K562 (cell line): ENCODE results near the gene ADGRB3. TPM values are rescaled to one million over a fixed set of nuclear protein-coding genes. Genes with fewer than 3 reads are reported as not detected.

Experiments
- ATF7 ChIP-seq: fragments of 450-650 bp; IDR thresholded peaks from 2 replicates; pipeline ENCODE4 v1.7.1; 2014; ENCODE audit warnings: mild to moderate bottlenecking, moderate library complexity
- BMI1 ChIP-seq: fragments of 150-350 bp; IDR thresholded peaks from 2 replicates; pipeline ENCODE4 v1.6.1; 2014; ENCODE audit warnings: low read length
- CBX5 ChIP-seq: IDR thresholded peaks from 2 replicates; pipeline ENCODE4 v1.6.1; 2014; ENCODE audit warnings: low read depth, borderline replicate concordance
- ESRRB ChIP-seq: fragments of 250-450 bp; sonication (Bioruptor Pico); IDR thresholded peaks from 2 replicates; pipeline ENCODE4 v1.5.0; 2020; ENCODE audit warnings: mild to moderate bottlenecking, moderate library complexity, borderline replicate concordance
- HDAC2 ChIP-seq: fragments of 450-650 bp; IDR thresholded peaks from 2 replicates; pipeline ENCODE4 v1.6.1; 2016; ENCODE audit warnings: mild to moderate bottlenecking
- HEY1 ChIP-seq: fragments of 250-450 bp; sonication (Bioruptor Pico); IDR thresholded peaks from 2 replicates; pipeline ENCODE4 v1.5.0; 2020; ENCODE audit warnings: mild to moderate bottlenecking, moderate library complexity, borderline replicate concordance
- MAFF ChIP-seq: IDR thresholded peaks from 2 replicates; pipeline ENCODE4 v1.6.1; 2012; ENCODE audit warnings: low read length, improper control_type of control experiment
- MEF2D ChIP-seq: conservative IDR thresholded peaks from 2 replicates; pipeline ENCODE4 v1.6.1; 2016; ENCODE audit warnings: low read depth, missing genetic modification characterization, missing compliant biosample characterization
- MYNN ChIP-seq, 2 experiments: sonication (generic); formaldehyde crosslinking in 1 of 2; IDR thresholded peaks; 2 replicates each; pipeline versions ENCODE4 v1.5.0 to v1.6.1; 2016 to 2020; ENCODE audit warnings: antibody characterized with exemption in 1 of 2, missing genetic modification reagents in 1 of 2
- NCOR1 ChIP-seq: fragments of 450-650 bp; IDR thresholded peaks from 2 replicates; pipeline ENCODE4 v1.6.1; 2016; ENCODE audit warnings: mild to moderate bottlenecking, moderate library complexity
- RAD51 ChIP-seq: fragments of 450-650 bp; IDR thresholded peaks from 2 replicates; pipeline ENCODE4 v1.7.1; 2016; ENCODE audit warnings: low read depth, mild to moderate bottlenecking, borderline replicate concordance
- RBFOX2 ChIP-seq: fragments of 200-400 bp; formaldehyde crosslinking; IDR thresholded peaks from 2 replicates; pipeline ENCODE4 v1.6.1; 2017; ENCODE audit warnings: low read depth, mild to moderate bottlenecking, low read length, moderate library complexity
- REST ChIP-seq, 2 experiments: fragments of 450-650 bp; formaldehyde crosslinking in 1 of 2; IDR thresholded peaks; 2 replicates each; pipeline versions ENCODE4 v1.4.0 to v1.6.1; 2014 to 2020; ENCODE audit warnings: mild to moderate bottlenecking in 2 of 2, borderline replicate concordance in 1 of 2, low read depth in 1 of 2
- SLC30A9 ChIP-seq: fragments of 250-450 bp; sonication (Bioruptor Pico); IDR thresholded peaks from 2 replicates; pipeline ENCODE4 v1.8.0; 2022; ENCODE audit warnings: mild to moderate bottlenecking, moderate library complexity
- ZFP30 ChIP-seq: fragments of 250-450 bp; sonication (Bioruptor Pico); IDR thresholded peaks from 2 replicates; pipeline ENCODE4 v1.8.0; 2022; ENCODE audit warnings: moderate library complexity, mild to moderate bottlenecking, inconsistent platforms, borderline replicate concordance
- ZNF444 ChIP-seq: fragments of 250-450 bp; sonication (Bioruptor Pico); IDR thresholded peaks from 2 replicates; pipeline ENCODE4 v1.4.0; 2020; ENCODE audit warnings: mild to moderate bottlenecking, moderate library complexity
- ZNF589 ChIP-seq: fragments of 200-800 bp; sonication (Bioruptor generic); IDR thresholded peaks from 2 replicates; pipeline ENCODE4 v1.6.1; 2016; ENCODE audit warnings: low read depth, missing genetic modification characterization, missing compliant biosample characterization
- polyA plus RNA-seq, 8 experiments: library from polyadenylated mRNA; depleted of rRNA in 4 of 8; stranded (reverse) in 5 of 8; unstranded in 3 of 8; fragments of >200 nt; fragmentation: Nextera tagmentation in 2 of 8; fragmentation: Illumina TruSeq in 1 of 8; extraction: Ambion mirVana in 2 of 8; extraction: Trizol in 1 of 8; gene quantifications; 2 replicates each; pipeline versions ENCODE4 v1.2.1 to v1.2.3, GENCODE V29; 2011 to 2014; ENCODE audit warnings: inconsistent platforms in 1 of 8, missing spikeins in 1 of 8
- total RNA-seq, 7 experiments: library from RNA; depleted of rRNA in 6 of 7; stranded (reverse); fragments of >200 nt in 6 of 7; fragmentation: Illumina TruSeq in 2 of 7; extraction: Trizol in 2 of 7; gene quantifications; 2 replicates each; pipeline versions ENCODE4 v1.2.1 to v1.2.3, GENCODE V29; 2011 to 2021; ENCODE audit warnings: low replicate concordance in 1 of 7

The ADGRB3 gene
- total and polyA plus RNA-seq, 9 of the 15 experiments (the other 6 are each of a cell fraction or from before 2014, with no cell fraction given): 0.90 to 7.8 (median 2.4) TPM

- TF ChIP-seq REST (IDR thresholded peaks at IDR 0.05; ENCODE audit: borderline replicate concordance) (peak; percentile 43; the same call in 1 of the 2 replicates), REST (CRISPR knock-in tag; IDR thresholded peaks at IDR 0.05; ENCODE audit: low read depth) (no peak), ATF7 (peak; percentile 63; the same call in 1 of the 2 replicates), BMI1 (no peak), ZNF589 (CRISPR knock-in tag) (no peak), HDAC2 (peak; percentile 79; the same call in 1 of the 2 replicates), NCOR1 (peak; percentile 62), MYNN (IDR thresholded peaks at IDR 0.05) (no peak), MYNN (CRISPR knock-in tag; IDR thresholded peaks at IDR 0.05) (no peak), RAD51 (no peak), HEY1 (CRISPR knock-in tag) (no peak), RBFOX2 (no peak), CBX5 (no peak), ESRRB (no peak), ZNF444 (CRISPR knock-in tag) (no peak), ZFP30 (CRISPR knock-in tag) (no peak), SLC30A9 (CRISPR knock-in tag) (no peak), MAFF (peak; percentile 26; the same call in 1 of the 2 replicates), MEF2D (tag) (no peak)
Observed at GRCh38 chr6:68967549-68968300, 332.6 kb downstream of the ADGRB3 start (continued).
